Measurements from ENCODE around the gene KCNG2.
A peak's percentile ranks its signal among the peaks of the same experiment; 100 is the strongest.

KCNG2 gene

DNA sequence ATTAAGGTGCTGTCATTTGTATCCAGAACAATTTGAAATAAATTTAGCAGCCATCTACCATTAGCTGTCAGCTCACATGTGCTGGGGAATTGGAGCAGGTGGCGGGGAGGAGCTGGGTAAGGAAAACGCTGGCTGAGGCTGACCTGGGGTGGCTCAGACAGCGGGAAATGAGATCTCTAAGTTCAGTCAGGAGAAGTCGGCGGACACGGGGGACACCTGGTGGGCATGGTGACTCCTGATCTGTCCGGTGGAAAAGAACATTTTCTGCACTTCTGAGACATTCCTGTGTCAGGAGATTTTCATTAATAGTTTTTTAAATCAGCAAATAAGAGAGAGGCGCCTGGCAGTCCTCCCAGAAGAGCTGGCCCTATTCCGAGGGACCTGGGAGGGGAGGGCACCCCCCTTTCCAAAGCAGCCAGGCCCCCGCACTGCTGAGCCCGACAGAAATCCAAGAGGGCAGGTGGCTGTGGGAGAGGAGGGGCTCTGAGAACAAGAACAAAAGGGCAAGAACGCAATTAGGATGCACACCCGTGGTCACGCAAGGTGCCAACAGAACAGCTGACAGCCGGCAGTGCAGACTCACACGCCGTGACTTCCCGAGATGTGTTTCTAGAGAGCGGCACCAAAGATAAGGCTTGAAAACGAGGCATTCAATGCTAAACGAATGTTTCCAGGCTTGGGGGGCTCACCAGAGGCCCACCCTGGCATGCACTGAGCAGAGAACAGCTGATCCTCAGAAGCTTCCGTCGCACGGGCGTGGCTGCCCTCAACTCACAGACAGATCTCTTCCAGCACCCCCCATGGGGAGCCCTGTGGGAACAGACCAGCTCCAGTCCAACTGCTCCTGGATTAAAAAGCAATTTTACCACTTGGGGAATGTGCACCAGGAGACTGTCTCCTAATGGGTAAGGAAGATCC, 127.3 kb downstream of the KCNG2 start:
- DNase-seq (ENCODE audit: low spot score) = peak; percentile 32

DNA sequence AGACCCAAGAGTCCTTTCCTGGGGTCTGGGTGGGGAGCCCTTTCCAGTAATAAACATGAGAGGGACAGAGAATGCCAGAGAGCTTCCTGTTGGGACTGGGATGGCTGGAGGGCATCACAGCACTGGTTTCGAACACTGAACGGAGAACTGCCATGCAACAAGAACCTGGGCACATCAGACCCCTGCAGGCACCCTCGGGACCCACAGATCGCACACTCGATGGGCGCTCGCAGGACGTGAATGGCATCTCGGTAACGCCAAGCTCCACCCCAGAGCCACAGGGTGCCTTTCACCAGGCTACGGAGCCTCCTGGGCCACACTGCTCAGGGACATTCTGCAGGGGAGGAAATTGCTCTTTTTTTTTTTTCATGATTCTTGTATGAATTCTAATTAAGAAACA, 128.6 kb downstream of the KCNG2 start:
- DNase-seq (ENCODE audit: low spot score) = no peak

DNA sequence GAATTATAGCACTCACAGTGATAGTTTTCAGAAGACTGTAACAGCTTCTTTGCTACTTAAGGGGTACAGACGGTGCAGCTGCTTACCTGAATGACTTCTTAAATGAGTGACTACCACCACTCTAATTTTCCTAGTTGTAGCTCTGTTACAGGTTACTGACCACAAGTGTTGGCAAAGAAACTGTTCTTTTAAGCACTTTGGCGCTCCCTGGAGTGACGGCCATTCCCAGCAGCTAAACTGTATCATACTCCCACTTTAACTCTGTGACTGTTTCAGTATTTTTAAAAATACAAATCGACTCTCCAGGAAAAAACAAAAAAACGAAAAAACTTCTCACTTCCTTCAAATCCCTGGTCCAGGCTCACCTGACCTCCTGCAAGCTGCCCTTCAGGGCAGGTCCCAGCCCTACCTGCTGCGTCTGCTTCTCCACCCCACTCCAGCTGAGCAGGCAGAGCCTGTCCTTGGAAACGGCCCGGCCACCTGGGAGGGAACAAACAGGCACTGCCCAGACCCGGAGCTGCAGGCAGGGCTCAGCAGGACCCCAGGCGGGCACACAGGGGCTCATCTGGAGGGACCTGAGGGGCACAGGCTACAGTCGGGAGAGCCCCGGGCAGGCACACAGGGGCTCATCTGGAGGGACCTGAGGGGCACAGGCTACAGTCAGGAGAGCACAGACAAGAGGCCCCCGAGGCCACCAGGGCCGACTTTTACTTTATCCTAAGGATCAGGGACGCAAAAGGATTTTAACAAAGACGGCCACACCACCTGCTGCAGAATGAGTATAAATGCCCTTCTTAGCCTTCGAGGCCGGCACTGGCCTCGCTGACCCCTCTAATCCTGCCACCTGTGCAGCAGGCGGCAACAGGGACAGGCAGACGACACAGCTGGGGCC, 129.2 kb downstream of the KCNG2 start:
- DNase-seq (ENCODE audit: low spot score) = no peak

DNA sequence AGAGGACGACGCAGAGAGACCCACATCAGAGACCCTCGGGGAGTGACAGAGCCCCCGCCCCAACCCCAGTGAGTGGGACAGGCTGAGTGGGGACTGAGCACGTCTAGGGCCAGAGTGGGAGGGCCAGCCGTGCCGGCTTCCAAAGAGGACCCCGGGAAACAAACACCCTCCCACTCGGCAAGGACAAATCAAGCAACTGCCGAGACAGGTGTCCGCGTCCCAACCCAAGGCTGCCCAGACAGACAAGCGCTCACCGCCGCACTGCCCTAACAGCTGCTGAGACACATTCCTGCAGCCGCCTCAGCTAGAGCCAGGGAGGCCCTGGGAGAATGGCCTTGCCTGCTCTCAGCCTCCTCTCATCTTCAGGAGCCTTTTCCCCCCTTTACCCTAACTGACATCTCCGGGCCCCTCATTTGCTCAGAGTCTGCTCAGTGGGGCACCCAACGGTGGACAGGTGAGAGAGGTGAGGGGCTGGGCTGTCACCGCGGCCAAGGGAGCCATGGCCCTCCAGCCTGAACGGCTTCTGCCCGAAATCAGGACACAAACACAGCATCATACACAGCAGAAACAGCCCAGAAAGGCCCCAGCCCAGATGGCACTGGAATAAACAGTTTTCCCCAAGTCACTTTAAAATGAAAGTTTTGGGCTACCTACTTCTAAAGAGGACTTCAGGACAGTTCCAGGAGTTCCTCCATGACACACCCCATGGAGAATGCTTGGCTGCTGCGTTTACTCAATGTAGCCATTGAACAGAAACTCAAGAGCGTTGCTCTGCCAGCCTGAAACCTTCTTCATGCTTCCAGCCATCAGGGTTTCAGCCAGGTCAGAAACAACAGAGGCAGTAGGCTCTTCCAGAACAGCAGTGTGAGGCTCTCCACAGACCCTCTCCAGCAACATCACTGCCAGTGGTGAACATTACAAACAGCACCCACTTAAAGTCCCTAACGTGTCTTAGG, 130.1 kb downstream of the KCNG2 start:
- no peak for DNase-seq (ENCODE audit: low spot score)

DNA sequence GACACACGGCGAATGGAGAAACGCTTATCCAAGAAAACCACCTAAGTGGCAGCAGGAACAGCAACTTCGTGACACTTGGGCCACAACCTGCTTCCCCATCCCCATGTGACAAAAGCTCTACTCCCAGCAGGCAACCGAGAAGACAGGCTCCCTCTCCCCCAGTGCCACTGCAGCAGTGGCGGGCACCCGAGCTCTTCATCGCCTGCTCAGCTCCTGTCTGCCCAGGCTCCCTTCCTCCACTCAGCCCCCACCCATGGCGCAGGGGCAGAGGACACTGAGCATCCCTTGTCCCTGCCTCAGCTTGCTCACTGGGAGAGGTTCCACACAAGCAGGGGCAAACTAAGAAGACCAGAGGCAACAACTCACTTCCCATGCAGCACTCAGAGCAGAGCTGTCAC, 130.8 kb downstream of the KCNG2 start:
- no peak for DNase-seq (ENCODE audit: low spot score)

DNA sequence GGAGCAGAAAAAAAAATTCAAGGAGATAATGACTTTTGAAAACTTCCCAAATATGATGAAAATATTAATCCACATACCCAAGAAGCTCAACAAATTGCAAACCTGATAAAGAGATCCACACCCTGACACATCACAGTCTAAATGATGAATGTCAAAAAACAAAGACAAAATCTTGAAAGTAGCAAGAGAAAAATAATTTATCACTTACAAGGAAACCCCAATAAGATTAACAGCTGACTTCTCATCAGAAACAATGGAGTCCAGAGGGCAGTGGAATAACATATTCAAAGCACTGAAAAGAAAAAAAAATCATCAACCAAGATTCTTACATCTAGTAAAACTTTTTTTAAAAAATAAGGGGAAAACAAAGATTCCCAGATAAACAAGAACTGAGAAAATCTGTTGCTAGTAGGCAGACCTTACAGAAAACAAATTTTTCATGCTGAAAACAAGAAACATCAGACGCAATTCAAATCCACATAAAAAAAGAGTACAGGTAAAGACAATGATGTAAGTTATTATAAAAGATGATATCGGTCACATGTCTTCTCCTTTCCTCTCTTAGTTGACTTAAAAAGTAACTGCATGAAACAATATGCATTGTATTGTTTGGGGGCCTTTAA, 132.4 kb downstream of the KCNG2 start:
- no peak for DNase-seq (ENCODE audit: low spot score)

DNA sequence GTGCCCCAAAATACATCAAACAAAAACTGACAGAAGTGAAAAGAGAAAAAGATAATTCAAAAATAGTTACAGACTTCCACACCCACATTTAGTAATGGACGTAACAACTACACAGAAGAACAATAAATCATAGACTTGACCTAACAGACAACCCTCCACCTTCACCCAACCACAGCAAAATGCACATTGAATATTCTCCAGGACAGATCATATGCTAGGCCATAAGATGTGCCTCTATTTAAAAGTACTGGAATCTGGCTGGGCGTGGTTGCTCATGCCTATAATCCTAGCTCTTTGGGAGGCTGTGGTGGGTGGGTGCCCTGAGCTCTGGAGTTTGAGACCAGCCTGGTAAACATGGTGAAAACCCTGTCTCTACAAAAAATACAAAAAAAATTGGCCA, 133.7 kb downstream of the KCNG2 start:
- DNase-seq (ENCODE audit: low spot score) = no peak

DNA sequence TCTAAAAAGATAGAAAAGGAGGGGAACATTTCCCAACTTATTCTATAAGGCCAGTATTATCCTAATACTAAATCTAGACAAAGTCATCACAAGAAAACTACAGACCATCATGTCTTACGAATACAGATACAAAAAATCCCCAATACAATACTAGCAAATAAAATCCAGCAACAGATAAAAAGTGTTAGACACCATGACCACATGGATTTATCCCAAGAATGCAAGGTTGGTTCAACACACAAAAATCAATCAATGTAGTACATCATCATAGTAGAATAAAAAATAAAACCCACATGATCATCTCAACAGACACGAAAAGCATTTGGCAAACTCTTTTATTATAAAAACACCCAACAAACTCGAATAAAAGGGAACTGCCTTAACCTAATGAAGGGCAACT, 135.2 kb downstream of the KCNG2 start:
- DNase-seq (ENCODE audit: low spot score) = no peak

DNA sequence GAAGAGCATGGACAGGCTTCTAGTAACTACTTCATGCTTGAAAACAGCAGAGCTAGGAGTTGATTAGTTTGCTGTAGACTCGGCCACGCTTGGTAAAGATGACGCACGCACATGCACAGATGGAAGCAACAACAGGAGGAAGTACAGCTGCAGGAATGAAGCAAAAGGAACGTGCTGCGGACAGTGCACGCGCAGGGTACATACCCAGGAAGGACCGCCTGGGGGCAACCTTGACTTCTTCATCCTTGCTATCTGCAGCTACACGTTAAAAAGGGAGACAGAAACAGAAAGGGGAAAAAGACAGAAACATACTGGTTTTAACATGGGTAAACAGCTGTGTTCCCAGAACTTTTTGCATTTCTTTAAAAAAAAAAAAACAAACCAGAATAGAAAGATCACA, 136.0 kb downstream of the KCNG2 start:
- DNase-seq (ENCODE audit: low spot score) = no peak

DNA sequence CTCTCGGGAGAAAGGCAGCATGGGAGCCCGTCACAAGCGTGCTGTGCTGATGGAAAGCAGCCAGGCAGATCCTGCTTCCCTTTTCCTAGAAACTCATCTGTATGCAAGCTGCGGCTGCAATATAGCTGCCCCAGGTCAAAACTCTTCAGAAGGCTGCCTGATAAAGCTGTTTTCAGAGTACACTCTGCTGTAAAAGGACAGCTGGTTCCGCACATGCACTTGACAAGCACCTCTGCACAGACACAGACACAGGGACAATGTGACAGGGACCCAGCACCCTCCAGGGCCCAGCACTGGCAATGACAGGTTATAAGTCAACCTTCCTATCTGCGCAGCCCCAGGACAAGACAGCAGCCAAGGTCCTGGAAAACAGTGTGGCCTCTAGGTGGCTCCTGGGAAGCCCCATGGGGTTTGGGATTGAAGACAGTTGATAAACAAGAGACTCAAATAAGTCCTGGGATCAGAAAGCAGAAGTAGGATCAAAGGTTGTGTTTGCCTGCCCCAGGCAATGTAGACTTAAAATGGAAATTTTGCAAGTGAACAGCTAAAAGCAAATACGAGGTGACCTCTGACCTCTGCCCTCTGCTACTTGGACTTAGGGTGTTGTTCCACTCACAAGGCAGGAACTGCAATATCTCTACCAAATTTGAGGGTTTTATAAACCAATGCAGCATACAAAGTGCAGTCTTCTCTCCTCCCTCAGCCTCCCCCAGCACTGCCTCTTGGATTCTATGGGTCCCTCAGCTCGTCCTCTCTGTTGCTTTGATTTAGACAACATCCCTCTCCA, 136.8 kb downstream of the KCNG2 start:
- DNase-seq (ENCODE audit: low spot score) = no peak

DNA sequence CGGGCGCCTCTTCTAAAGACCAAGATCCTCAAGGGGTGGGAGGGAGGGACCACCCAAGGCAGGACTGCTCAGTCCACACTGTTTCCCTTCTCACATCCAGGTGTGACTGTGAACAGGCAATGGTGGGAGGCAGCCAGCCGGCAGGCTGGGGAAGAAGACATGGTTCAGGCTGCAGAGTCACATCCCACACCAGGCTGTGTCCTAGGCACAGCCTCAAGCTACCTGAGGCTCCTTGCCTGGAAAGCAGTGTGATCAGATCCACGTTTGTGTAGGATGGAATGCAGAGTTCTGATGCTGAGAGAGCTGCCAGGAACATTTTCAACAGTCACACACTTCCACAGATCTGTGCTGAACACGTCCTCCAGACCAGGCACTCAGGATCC, 137.4 kb downstream of the KCNG2 start:
- no peak for DNase-seq (ENCODE audit: low spot score)

DNA sequence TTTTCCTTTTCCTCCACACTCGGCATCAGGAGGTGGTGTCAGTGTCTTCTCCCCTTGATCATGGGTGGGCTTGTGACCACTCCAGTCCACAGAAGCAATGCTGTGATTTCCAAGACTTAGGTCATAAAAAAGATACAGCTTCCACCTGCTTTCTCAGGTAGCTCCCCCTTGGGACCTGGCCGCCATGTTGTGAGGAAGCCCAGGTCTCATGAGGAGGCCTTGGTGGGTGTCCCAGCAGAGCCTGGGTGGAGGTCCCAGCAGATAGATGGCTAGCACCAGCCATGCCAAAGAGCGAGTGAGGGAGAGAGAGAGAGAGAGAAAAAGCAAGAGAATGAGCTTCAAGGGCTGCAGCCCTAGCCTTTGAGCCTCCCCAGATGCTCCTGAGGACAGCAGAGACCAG, 137.8 kb downstream of the KCNG2 start:
- DNase-seq (ENCODE audit: low spot score) = no peak

DNA sequence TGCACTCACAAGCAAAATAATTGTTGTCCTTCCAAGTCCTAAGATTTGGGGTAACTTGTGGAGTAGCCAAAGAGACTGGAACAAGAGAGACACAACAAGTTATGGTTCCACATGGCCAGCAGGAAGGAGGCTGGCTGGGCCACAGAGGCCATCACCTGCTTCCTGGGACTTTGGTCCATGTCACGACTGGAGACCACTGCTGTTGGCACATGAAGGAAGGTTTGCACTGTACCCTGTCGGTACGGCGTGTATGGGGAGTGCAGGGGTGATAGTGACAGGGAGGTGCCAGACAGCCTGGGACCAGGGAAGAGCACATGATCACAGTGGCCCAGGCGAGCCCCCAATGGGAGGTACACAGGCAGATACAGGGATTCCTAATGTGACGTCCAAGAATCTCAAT, 138.2 kb downstream of the KCNG2 start:
- no peak for DNase-seq (ENCODE audit: low spot score)

DNA sequence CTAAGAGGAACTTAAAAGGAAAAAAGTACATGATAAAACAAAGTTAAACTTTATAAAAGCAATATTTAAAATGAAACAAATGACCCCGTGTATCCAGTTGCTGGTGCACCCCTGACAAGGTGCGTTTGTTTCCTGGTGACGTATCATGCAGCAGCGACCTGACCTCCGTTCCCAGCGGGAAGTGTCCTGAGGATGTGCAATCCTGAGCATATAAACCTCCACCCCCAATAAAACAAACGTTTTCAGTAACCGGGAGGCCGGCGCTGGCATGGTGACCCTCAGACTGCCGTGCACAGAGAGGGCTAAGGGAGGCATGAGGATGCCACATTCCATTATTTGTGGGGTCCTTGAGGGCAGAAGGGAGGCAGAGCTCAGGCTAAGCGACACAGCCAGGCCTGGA, 138.9 kb downstream of the KCNG2 start:
- DNase-seq (ENCODE audit: low spot score) = no peak

DNA sequence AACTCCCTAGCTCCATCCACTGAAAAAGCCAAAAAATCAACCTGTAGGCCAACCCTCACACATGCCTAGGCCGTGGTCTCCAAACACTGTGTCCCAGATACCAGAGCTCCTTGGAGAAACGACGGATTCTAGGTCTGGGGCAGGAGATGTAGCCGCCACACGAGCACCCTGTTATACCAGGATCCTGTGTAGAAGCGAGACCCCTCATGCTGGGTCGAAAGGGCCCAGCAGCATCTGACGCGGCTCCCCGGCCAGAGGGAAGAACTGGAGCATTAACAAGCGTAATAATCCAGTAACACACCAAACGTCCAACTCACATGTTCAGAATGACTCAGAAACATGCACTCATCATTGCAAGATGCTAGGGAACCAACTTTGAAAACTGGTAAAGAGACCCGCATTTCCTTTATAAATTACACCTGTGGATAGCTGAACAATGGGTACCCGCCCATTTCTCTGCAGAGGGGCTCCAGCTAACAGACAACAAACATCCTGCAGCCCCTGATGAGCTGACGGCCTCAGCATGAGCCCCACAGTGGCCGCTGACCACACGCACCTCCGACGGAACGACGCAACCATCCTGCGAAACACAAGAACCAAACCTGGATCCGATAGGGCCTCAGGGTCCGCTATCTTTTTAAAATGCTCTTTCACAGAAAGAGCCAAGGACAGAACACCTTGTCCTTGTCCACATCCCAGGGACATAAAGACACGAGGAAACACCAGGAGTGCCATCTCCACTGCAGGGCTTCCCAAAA, 139.5 kb downstream of the KCNG2 start:
- no peak for DNase-seq (ENCODE audit: low spot score)

DNA sequence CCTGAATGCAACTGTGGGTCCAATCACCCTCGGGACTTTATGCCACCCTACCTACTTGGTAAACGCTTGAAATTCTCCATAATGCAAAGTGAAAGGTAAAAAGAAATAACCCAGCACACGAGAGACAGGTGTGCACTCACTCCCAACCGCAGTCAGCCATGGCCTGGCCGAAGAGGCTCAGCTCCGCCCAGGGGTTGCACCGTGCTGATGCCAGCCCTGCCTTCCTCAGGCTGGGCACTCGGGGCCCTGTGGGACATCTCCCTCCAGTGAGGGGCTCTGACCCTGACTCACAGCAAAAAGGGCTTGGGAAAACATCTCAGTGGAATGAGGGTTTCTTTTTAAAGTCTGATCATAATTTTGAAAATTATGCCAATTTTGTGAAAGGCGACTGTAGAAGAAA, 140.5 kb downstream of the KCNG2 start:
- DNase-seq (ENCODE audit: low spot score) = no peak

DNA sequence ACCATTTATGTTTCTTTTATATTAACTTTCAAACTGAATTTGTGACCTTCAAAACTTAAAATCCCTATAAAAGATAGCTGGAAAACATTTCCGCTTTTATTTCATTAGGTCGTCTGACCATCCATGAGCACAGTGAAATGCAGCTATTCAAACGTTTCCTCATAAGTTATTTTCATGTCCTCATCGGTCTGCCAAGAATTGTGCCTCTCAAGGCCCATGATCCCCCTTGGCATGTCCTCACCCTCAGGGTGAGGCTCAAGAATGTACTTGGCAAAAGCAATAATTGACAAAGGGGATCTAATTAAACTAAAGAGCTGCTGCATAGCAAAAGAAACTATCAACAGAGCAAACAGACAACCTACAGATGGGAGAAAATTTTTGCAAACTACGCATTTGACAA, 141.4 kb downstream of the KCNG2 start:
- DNase-seq (ENCODE audit: low spot score) = no peak

DNA sequence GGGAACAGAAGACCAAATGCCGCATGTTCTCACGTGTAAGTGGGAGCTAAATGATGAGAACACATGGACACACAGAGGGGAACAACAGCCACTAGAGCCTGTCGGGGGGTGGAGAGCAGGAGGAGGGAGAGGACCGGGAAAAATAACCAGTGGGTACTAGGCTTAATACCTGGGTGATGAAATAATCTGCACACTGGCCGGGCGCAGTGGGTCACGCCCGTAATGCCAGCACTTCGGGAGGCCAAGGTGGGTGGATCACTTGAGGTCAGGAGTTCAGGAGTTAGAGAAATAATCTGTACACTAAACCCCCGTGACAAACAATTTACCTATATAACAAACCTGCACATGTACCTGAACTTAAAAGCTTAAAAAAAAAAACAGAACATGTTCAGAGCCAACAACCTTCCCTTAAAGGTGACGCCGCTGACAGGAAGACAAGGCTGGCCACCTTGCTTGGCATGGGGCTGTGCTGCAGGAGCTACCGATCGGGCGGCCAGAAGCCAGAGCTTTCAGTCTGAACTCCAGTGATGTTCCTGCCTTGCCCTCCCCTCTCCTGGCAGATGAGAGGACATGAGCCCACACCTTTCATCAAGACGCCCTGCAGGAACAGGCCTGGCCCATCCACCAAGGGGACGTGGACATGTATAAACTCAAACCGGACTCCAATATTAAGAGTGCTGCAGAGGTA, 142.5 kb downstream of the KCNG2 start:
- DNase-seq (ENCODE audit: low spot score) = no peak

DNA sequence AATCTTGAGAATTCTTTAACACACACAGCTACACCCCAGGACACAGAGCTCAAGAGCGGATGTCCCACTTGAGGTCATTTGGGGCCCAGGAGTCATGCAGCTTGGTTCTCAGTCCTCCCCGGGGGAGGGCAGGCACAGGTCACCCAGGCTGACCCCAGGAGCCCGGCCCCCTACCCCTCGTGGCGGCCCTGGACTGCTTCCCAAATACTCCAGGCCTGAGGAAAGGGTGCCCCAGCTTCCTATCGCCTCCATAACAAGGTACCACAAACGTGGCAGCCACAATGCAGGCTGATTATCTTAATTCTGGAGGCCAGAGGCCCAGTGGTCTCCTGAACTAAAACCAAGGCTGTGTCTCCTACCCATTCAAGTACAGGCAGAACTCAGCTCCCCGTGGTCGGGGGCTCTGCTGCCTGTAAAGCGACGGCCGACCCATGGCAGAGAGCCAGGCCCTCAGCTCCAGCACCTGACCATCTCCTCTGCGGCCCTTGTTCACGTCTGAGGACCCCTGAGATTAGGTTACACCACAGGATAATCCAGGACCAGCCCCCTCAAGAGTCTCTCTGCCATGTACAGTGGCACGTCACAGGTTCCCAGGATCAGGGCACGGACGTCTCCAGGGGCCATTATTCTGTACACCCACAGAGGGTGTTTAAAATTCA, 143.2 kb downstream of the KCNG2 start:
- no peak for DNase-seq (ENCODE audit: low spot score)

Measured in globus pallidus (tissue), 1 donor.